Fibroblast of lung (primary cell): ENCODE data around the gene DUSP7. TPM values are rescaled to one million over a fixed set of nuclear protein-coding genes. Genes with fewer than 3 reads are reported as not detected.

Experiments used
- DNase-seq, 2 donors: peaks; one replicate each; pipeline versions ENCODE4 v3.0.0 to v3.0.0-alpha.2; 2010; ENCODE audit warnings: low read depth in 2 of 2
- H2AFZ ChIP-seq: 2 replicates; pipeline ENCODE4 v1.5.1; 2012; ENCODE audit warnings: low read length, control low read depth, inconsistent platforms
- H3K27ac ChIP-seq: 2 replicates; pipeline ENCODE4 v1.5.1; 2011; ENCODE audit warnings: low read length, control low read depth; ENCODE audit not compliant: insufficient read depth
- H3K27me3 ChIP-seq: 2 replicates; pipeline ENCODE4 v1.5.1; 2011; ENCODE audit warnings: mild to moderate bottlenecking, low read length; ENCODE audit not compliant: control insufficient read depth, insufficient read depth
- H3K36me3 ChIP-seq: 2 replicates; pipeline ENCODE4 v1.5.1; 2011; ENCODE audit warnings: low read length; ENCODE audit not compliant: control insufficient read depth, insufficient read depth
- H3K4me1 ChIP-seq: 2 replicates; pipeline ENCODE4 v1.5.1; 2011; ENCODE audit warnings: low read length; ENCODE audit not compliant: control insufficient read depth, insufficient read depth; ENCODE audit errors: extremely low read depth
- H3K4me2 ChIP-seq: 2 replicates; pipeline ENCODE4 v1.5.1; 2011; ENCODE audit warnings: low read length, control low read depth; ENCODE audit not compliant: insufficient read depth; ENCODE audit errors: extremely low read depth
- H3K4me3 ChIP-seq, 4 experiments: fragments of 200-600 bp in 1 of 4; sonication (generic) in 1 of 4; replicated peaks in 1 of 4; 2 replicates each; pipeline ENCODE4 v1.5.1; 2011 to 2016; ENCODE audit warnings: low read length in 4 of 4, low read depth in 3 of 4, mild to moderate bottlenecking in 3 of 4, control low read depth in 2 of 4, inconsistent platforms in 1 of 4, mixed read lengths in 1 of 4; ENCODE audit not compliant: insufficient read depth in 1 of 4; ENCODE audit errors: control extremely low read depth in 1 of 4
- H3K79me2 ChIP-seq: 2 replicates; pipeline ENCODE4 v1.5.1; 2012; ENCODE audit warnings: mild to moderate bottlenecking, low read length, inconsistent platforms; ENCODE audit not compliant: control insufficient read depth, insufficient read depth
- H3K9ac ChIP-seq: 2 replicates; pipeline ENCODE4 v1.5.1; 2011; ENCODE audit warnings: mild to moderate bottlenecking, low read length, control low read depth; ENCODE audit not compliant: insufficient read depth
- H3K9me3 ChIP-seq: 2 replicates; pipeline ENCODE4 v1.5.1; 2012; ENCODE audit warnings: low read depth, low read length; ENCODE audit not compliant: control insufficient read depth, insufficient read depth
- H4K20me1 ChIP-seq: 2 replicates; pipeline ENCODE4 v1.5.1; 2011; ENCODE audit warnings: low read length; ENCODE audit not compliant: control insufficient read depth, insufficient read depth; ENCODE audit errors: extremely low read depth
- CTCF ChIP-seq, 2 donors: IDR thresholded peaks in 1 of 2; conservative IDR thresholded peaks in 1 of 2; 1 replicate in 1 of 2; 2 replicates in 1 of 2; pipeline ENCODE4 v1.5.1; 2011 to 2012; ENCODE audit warnings: low read length in 2 of 2, control low read depth in 1 of 2, inconsistent platforms in 1 of 2, low read depth in 1 of 2, mild to moderate bottlenecking in 1 of 2
- EZH2 ChIP-seq: IDR thresholded peaks from 2 replicates; pipeline ENCODE4 v1.5.1; 2012; ENCODE audit warnings: low read length, control low read depth, mild to moderate bottlenecking; ENCODE audit errors: missing control alignments
- polyA plus RNA-seq, 2 donors: library from polyadenylated mRNA; depleted of rRNA in 1 of 2; stranded (reverse) in 1 of 2; unstranded in 1 of 2; fragments of >200 nt; gene quantifications; 2 replicates each; pipeline ENCODE4 v1.2.1, GENCODE V29; 2011 to 2012; ENCODE audit warnings: missing spikeins in 1 of 2
- total RNA-seq: library from RNA; depleted of rRNA; stranded (reverse); fragments of >200 nt; gene quantifications from 2 replicates; pipeline ENCODE4 v1.2.1, GENCODE V29; 2014

Gene DUSP7
- total and polyA plus RNA-seq, 2 donors (not counting 1 experiment from before 2014, with no cell fraction given): 5.6 to 26.5 TPM

- H4K20me1 ChIP-seq: no peaks in the 10 kb centered on the region
- H3K9me3 ChIP-seq: no peaks in the 10 kb centered on the region
- peak overlapping the region; percentile 88 for H3K27ac ChIP-seq
- H3K36me3 ChIP-seq: peaks cover 1% of the 10 kb centered on the region
- H3K4me3 ChIP-seq: no peak overlapping the region
- TF ChIP-seq EZH2 (no peak), CTCF (conservative IDR thresholded peaks at IDR 0.05 in 1 of 2, IDR thresholded peaks at IDR 0.05 in 1 of 2; ENCODE audit: low read depth in 1 of 2, low read length in 2 of 2) (no peak)
- peak overlapping the region; percentile 17 for H3K4me2 ChIP-seq
- DNase-seq: peak; percentile 83 to 96
- no peaks in the 10 kb centered on the region for H3K79me2 ChIP-seq
- H3K4me1 ChIP-seq: peaks cover 49% of the 10 kb centered on the region
- H3K27me3 ChIP-seq: no peaks in the 10 kb centered on the region
- H3K9ac ChIP-seq: peak overlapping the region; percentile 17
- H2AFZ ChIP-seq: peak overlapping the region; percentile 20
Measured at GRCh38 chr3:52090131-52090932, 34.0 kb upstream of the DUSP7 start.

GRCh38 chr3:52089691-52090090 lies 33.3 kb upstream of the DUSP7 start:
- Histone ChIP-seq H3K36me3 (no peaks in the 10 kb centered on the region), H3K27me3 (no peaks in the 10 kb centered on the region), H3K27ac (peak overlapping the region; percentile 88), H3K4me2 (no peak overlapping the region), H2AFZ (peak overlapping the region; percentile 20), H3K4me1 (peaks cover 49% of the 10 kb centered on the region), H3K4me3 (no peak overlapping the region), H3K79me2 (no peaks in the 10 kb centered on the region), H4K20me1 (no peaks in the 10 kb centered on the region), H3K9ac (no peak overlapping the region), H3K9me3 (no peaks in the 10 kb centered on the region)
- no peak for DNase-seq
- TF ChIP-seq EZH2 (no peak), CTCF (conservative IDR thresholded peaks at IDR 0.05 in 1 of 2, IDR thresholded peaks at IDR 0.05 in 1 of 2; ENCODE audit: low read depth in 1 of 2, low read length in 2 of 2) (no peak)

GRCh38 chr3:52088445-52089367 lies 32.3 kb upstream of the DUSP7 start:
- TF ChIP-seq CTCF (conservative IDR thresholded peaks at IDR 0.05 in 1 of 2, IDR thresholded peaks at IDR 0.05 in 1 of 2; ENCODE audit: low read depth in 1 of 2, low read length in 2 of 2) (no peak), EZH2 (no peak)
- H4K20me1 ChIP-seq: no peaks in the 10 kb centered on the region
- H3K9ac ChIP-seq: no peak overlapping the region
- H3K4me1 ChIP-seq: peaks cover 45% of the 10 kb centered on the region
- H3K79me2 ChIP-seq: no peaks in the 10 kb centered on the region
- DNase-seq: peak; percentile 60 to 89
- H3K4me3 ChIP-seq: no peak overlapping the region
- no peak overlapping the region for H2AFZ ChIP-seq
- no peak overlapping the region for H3K4me2 ChIP-seq
- no peaks in the 10 kb centered on the region for H3K36me3 ChIP-seq
- peak overlapping the region; percentile 88 for H3K27ac ChIP-seq
- no peaks in the 10 kb centered on the region for H3K9me3 ChIP-seq
- H3K27me3 ChIP-seq: no peaks in the 10 kb centered on the region
